Measurements from ENCODE around the gene SPRYD7.

The SPRYD7 gene

DNA sequence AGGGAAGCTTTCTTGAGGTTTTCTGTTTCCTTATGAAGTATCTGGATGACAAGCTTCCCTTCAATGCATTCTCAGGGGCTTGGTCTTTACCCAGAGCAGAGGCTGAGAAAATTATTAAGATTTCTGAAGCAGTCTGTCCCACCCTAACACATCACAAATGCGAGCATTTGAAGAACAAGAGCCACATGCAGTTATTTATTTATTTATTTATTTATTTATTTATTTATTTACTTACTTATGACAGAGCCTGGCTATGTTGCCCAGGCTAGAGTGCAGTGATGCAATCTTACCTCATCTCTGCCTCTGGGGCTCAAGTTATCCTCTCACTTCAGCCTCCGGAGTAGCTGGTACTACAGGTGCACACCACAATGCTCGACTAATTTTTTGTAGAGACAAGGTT lies 38.4 kb downstream of the SPRYD7 start:
- POLR2A ChIA-PET, result no interaction called here
- no peak for DNase-seq (ENCODE audit: extremely low spot score)
- CTCF ChIA-PET, result interaction anchor here (1.1 kb wide), 1 partner anchor 11 kb away, joined by 4 read pairs; no protein-coding TSS in a partner anchor
- TF ChIP-seq, protein P1, sequence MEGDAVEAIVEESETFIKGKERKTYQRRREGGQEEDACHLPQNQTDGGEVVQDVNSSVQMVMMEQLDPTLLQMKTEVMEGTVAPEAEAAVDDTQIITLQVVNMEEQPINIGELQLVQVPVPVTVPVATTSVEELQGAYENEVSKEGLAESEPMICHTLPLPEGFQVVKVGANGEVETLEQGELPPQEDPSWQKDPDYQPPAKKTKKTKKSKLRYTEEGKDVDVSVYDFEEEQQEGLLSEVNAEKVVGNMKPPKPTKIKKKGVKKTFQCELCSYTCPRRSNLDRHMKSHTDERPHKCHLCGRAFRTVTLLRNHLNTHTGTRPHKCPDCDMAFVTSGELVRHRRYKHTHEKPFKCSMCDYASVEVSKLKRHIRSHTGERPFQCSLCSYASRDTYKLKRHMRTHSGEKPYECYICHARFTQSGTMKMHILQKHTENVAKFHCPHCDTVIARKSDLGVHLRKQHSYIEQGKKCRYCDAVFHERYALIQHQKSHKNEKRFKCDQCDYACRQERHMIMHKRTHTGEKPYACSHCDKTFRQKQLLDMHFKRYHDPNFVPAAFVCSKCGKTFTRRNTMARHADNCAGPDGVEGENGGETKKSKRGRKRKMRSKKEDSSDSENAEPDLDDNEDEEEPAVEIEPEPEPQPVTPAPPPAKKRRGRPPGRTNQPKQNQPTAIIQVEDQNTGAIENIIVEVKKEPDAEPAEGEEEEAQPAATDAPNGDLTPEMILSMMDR (IDR thresholded peaks at IDR 0.05; ENCODE audit: control extremely low read depth, extremely low read depth, low read depth, missing control alignments), result no peak

DNA sequence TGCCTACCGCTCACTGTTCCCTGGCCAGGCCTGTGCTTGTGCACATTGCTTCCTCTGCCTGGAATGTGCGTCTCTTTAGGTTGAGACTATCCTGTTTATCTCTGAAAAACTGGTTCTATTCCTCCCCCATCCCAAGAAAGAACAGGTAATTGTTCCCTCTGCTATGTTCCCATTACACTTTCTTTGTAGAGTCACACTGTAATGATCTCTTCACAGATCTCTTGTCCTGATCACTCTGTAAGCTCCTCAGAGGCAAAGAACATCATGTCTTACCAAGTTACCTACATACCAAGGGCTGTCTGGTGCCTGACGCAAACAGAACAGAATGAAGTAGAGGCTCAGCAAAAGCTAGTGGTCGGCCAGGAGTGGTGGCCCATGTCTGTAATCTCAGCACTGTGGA lies 40.3 kb downstream of the SPRYD7 start:
- DNase-seq (ENCODE audit: extremely low spot score), result no peak
- TF ChIP-seq, protein P1 (IDR thresholded peaks at IDR 0.05; ENCODE audit: control extremely low read depth, extremely low read depth, low read depth, missing control alignments), result no peak
- CTCF ChIA-PET, result interaction anchor here (1.0 to 1.5 kb wide), 2 partner anchors 40 to 80 kb away, joined by 4 read pairs; partner anchors contain the start of gene SPRYD7
- POLR2A ChIA-PET, result no interaction called here

DNA sequence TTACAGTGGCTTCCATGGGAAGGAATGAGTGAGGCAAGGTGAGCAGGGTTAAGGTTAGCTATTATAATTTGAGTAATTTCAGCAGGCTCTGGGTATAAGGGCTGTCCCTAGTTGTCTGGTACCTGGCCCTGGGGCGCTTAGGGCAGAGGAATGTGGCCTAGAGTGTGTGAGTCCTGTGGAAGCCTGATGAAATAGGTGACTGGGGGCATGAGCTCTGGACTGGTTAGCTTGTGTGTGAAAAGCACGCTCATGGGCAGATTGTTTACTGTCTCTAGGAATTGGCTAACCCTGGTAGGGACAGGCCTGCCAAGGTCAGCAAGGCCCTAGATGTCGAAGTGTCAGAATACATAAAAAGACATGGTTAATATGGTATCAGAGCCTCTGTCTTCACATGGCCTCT lies 42.5 kb downstream of the SPRYD7 start:
- CTCF ChIA-PET, result no interaction called here
- no peak for DNase-seq (ENCODE audit: extremely low spot score)
- POLR2A ChIA-PET, result no interaction called here
- TF ChIP-seq, protein P1 (IDR thresholded peaks at IDR 0.05; ENCODE audit: control extremely low read depth, extremely low read depth, low read depth, missing control alignments), result no peak

DNA sequence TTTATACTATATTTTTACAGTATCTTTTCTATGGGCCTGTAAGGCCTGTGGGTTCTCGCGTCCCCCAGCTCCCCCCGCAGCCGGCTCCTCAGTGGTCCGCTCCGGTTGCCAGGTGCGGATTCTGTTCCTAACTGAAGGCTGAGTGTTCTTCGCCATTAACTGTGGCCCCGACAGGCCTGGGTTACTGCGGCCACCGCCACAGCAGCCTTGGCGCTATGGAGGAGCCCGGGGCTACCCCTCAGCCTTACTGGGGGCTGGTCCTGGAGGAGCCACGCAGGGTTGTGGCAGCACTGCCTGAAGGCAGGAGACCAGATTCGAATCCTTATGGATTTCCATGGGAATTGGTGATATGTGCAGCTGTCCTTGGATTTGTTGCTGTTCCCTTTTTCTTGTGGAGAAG lies 45.8 kb downstream of the SPRYD7 start:
- CTCF ChIA-PET, result no interaction called here
- TF ChIP-seq, protein P1 (IDR thresholded peaks at IDR 0.05; ENCODE audit: control extremely low read depth, extremely low read depth, low read depth, missing control alignments), result no peak
- DNase-seq (ENCODE audit: extremely low spot score), result no peak
- POLR2A ChIA-PET, result no interaction called here

DNA sequence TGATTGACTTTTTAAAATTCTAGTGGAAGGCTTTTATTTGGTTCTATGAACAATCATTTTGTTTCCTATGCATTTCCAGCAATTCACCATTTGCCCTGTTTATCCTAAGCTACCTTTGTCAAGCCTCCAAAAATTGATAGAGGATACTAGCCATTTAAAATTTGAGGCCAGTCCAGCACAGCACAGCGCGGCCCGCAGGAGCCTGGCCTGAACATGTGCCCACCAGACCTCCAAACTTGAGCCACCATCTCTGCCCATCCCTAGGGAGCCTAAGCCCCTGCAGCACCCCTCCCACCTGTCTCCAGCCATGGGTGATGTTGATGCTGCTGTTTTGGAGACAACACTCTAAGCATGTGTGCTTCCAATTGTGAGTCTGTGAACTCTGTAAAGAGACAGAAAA lies 57.5 kb downstream of the SPRYD7 start:
- no peak for DNase-seq (ENCODE audit: extremely low spot score)
- CTCF ChIA-PET, result interaction anchor here (0.6 kb wide), 1 partner anchor 71 kb away, joined by 4 read pairs; no protein-coding TSS in a partner anchor
- POLR2A ChIA-PET, result no interaction called here
- TF ChIP-seq, protein P1 (IDR thresholded peaks at IDR 0.05; ENCODE audit: control extremely low read depth, extremely low read depth, low read depth, missing control alignments), result no peak

DNA sequence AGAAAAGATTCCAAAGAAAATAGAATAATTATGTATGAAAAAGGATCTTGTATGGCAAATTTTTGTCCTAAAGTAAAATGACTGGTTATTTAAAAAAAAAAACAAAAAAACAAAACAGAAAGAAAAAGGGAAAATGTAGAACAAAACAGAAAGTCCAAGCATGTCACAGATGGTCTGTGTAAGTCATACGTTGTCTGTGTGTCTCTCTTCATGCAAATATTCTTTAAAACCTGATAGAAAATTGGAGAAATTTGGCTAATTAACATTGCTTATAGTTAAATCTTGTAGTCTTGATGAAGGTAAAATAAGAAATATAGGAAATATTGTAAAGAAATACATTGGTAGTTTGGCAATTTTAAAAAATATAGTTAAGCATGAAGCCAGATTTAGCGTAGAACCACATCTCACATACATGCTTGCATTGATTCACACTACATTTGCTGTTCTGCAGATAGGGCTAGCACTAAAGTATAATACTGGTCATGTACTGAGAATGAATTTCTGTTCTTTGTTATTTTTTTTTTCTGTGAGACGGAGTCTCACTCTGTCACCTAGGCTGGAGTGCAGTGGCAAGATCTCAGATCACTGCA lies 58.4 kb downstream of the SPRYD7 start:
- ChIA-PET CTCF (no interaction called here), POLR2A (no interaction called here)
- DNase-seq (ENCODE audit: extremely low spot score), result no peak
- TF ChIP-seq, protein P1 (IDR thresholded peaks at IDR 0.05; ENCODE audit: control extremely low read depth, extremely low read depth, low read depth, missing control alignments), result no peak
